Measurements from ENCODE around the gene BCHE. TPM values are rescaled to one million over a fixed set of nuclear protein-coding genes. Genes with fewer than 3 reads are reported as not detected.
A peak's percentile ranks its signal among the peaks of the same experiment; 100 is the strongest.

Gene BCHE
- 107 and 110 TPM in 2 replicates for total RNA-seq (2014; rRNA removed; shearing (Covaris generic))

GRCh38 chr3:165837058-165837525 lies at the start of gene BCHE:
BCHE (minus strand) TSS chr3:165837423; CDS start chr3:165831033, 6,390 bp downstream.
- Histone ChIP-seq H3K9me3 (replicated peaks) (no peaks in the 10 kb centered on the region), H3K4me3 (peak within 1 kb of the TSS; percentile 59), H3K4me1 (peaks cover 11% of the 10 kb centered on the region), H3K27me3 (no peaks in the 10 kb centered on the region), H3K36me3 (no peaks in the 10 kb centered on the region; the same call in 1 of the 2 replicates), H3K27ac (peak within 1 kb of the TSS; percentile 78)
- peak; percentile 81 to 87 for DNase-seq

- Histone ChIP-seq H3K9me3 (replicated peaks) (no peaks in the 10 kb centered on the region), H3K4me1 (no peaks in the 10 kb centered on the region), H3K27ac (no peak overlapping the region), H3K27me3 (no peaks in the 10 kb centered on the region), H3K36me3 (no peaks in the 10 kb centered on the region), H3K4me3 (no peak overlapping the region)
- DNase-seq = no peak
Observed at GRCh38 chr3:165885558-165886270, 48.5 kb upstream of the BCHE start.

GRCh38 chr3:165884518-165884917 lies 47.3 kb upstream of the BCHE start:
- Histone ChIP-seq H3K4me3 (peak overlapping the region; percentile 23; the same call in 1 of the 2 replicates), H3K4me1 (no peaks in the 10 kb centered on the region), H3K9me3 (replicated peaks) (no peaks in the 10 kb centered on the region), H3K27ac (no peak overlapping the region), H3K36me3 (no peaks in the 10 kb centered on the region), H3K27me3 (no peaks in the 10 kb centered on the region)
- DNase-seq = no peak

DNA sequence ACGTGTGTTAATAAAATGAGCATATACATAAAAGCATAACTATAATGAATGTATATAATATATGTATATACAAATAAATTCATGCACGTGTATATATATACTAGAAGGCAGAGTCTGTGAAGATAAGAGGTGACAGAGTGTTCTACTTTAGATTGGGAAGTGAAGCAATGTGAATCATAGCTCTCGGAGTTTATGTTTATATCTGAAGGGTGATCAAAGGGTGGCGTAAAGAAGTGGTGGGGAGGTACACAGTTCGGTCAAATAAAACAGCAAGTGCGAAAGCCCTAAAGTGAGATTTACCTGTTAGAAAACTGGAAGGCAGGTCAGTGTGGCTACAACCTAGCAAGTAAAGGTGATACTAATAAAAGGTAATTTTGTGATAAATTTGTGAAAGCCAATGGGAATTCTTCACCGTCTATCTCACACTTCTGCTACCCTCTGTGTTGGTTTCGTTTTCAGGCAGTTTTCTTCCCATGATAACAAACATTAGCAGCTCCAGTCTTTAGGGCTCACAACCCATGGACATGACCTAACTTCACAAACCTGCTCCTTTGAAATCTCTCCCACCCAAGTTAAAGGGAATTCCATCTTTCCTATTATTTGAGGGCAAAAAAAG lies 46.7 kb upstream of the BCHE start:
- DNase-seq = no peak
- Histone ChIP-seq H3K4me3 (peak overlapping the region; percentile 23), H3K27me3 (no peaks in the 10 kb centered on the region)

GRCh38 chr3:165883117-165883516 lies 45.9 kb upstream of the BCHE start:
- Histone ChIP-seq H3K27ac (no peak overlapping the region), H3K36me3 (no peaks in the 10 kb centered on the region), H3K27me3 (no peaks in the 10 kb centered on the region), H3K4me1 (no peaks in the 10 kb centered on the region), H3K4me3 (no peak overlapping the region), H3K9me3 (replicated peaks) (no peaks in the 10 kb centered on the region)
- DNase-seq = no peak

More for the DNA sequence above, 46.7 kb upstream of the BCHE start:
- Histone ChIP-seq H3K36me3 (no peaks in the 10 kb centered on the region), H3K9me3 (replicated peaks) (no peaks in the 10 kb centered on the region), H3K4me1 (no peaks in the 10 kb centered on the region), H3K27ac (no peak overlapping the region)

- no peaks in the 10 kb centered on the region for H3K4me1 ChIP-seq
- no peaks in the 10 kb centered on the region for H3K36me3 ChIP-seq
- no peak overlapping the region for H3K27ac ChIP-seq
- no peaks in the 10 kb centered on the region for H3K27me3 ChIP-seq
- no peaks in the 10 kb centered on the region for H3K9me3 ChIP-seq (replicated peaks)
- DNase-seq = no peak
- no peak overlapping the region for H3K4me3 ChIP-seq
Observed at GRCh38 chr3:165875644-165876043, 38.4 kb upstream of the BCHE start.

DNA sequence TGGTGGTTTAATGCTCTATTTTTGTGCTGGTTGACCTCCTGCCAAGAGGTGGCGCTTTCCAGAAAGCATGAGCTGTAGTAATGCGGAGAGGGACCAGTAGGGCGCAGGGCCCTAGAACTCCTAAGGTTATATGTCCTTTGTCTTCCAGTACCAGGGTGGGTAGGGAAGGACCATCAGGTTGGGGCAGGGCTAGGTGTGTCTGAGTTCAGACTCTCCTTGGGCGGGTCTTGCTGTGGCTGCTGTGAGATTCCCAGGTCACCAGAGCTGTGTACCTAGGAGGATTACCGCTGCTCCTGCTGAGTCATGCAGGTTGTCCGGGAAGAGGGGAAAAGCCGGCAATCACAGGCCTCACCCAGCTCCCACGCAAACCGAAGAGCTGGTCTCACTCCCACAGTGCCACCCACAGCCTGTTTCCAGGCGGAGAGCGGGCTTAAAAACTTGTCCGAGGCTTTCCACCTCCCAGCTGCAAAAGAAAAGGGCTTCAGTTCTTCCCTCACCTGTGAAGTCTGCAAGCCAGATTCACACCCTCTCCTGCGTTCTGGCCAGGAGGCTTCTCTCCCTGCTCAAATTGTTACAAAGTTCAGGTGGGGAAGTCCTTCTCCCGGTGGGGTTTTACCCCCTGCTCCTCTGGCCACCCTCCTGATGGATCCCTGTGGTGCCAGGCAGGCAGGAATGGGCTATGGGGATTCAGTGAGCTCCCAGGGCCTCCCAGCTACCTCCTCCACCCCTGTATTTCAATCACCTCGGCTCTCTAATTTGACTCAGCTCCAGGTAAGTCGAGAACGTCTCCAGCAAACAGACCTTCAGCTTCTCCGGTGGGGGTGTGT lies 37.7 kb upstream of the BCHE start:
- H3K4me1 ChIP-seq = no peaks in the 10 kb centered on the region
- H3K36me3 ChIP-seq = no peaks in the 10 kb centered on the region
- H3K4me3 ChIP-seq = no peak overlapping the region
- no peaks in the 10 kb centered on the region for H3K27me3 ChIP-seq
- no peak for DNase-seq
- no peak overlapping the region for H3K27ac ChIP-seq
- H3K9me3 ChIP-seq (replicated peaks) = no peaks in the 10 kb centered on the region

DNA sequence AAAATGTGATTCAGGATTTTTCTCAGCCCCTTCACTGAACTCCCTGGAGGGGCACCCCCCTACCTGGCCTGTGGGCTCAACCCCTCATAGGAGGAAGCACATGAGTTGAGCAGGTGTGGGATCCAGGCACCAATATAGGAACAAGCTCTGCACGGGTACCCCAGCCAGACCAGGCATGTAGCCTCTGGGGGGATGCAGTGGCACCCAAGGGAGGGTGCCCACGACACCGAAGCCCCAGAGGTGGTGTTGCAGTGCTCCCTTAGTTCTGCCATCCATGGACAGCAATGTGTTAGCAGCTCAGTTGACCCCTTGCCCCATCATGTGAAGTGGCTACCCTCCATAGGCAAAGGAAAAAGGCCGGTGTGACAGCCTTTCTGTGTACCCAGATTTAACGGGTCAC lies 30.9 kb upstream of the BCHE start:
- DNase-seq = no peak
- Histone ChIP-seq H3K4me3 (no peak overlapping the region), H3K27me3 (no peaks in the 10 kb centered on the region), H3K4me1 (no peaks in the 10 kb centered on the region), H3K27ac (no peak overlapping the region), H3K36me3 (no peaks in the 10 kb centered on the region), H3K9me3 (replicated peaks) (no peaks in the 10 kb centered on the region)

GRCh38 chr3:165859061-165859460 lies 21.8 kb upstream of the BCHE start:
- H3K9me3 ChIP-seq (replicated peaks) = no peaks in the 10 kb centered on the region
- no peak overlapping the region for H3K27ac ChIP-seq
- H3K4me1 ChIP-seq = no peaks in the 10 kb centered on the region
- no peak overlapping the region for H3K4me3 ChIP-seq
- no peaks in the 10 kb centered on the region for H3K27me3 ChIP-seq
- DNase-seq = no peak
- no peaks in the 10 kb centered on the region for H3K36me3 ChIP-seq

- Histone ChIP-seq H3K9me3 (replicated peaks) (no peaks in the 10 kb centered on the region), H3K27ac (no peak overlapping the region), H3K36me3 (no peaks in the 10 kb centered on the region), H3K4me1 (no peaks in the 10 kb centered on the region), H3K4me3 (no peak overlapping the region), H3K27me3 (no peaks in the 10 kb centered on the region)
- DNase-seq = no peak
Observed at GRCh38 chr3:165855581-165855980, 18.4 kb upstream of the BCHE start.

- DNase-seq = peak in 1 of 2 experiments; percentile 45
- Histone ChIP-seq H3K9me3 (replicated peaks) (no peaks in the 10 kb centered on the region), H3K4me1 (no peaks in the 10 kb centered on the region), H3K27ac (no peak overlapping the region), H3K4me3 (no peak overlapping the region), H3K36me3 (no peaks in the 10 kb centered on the region), H3K27me3 (no peaks in the 10 kb centered on the region)
Observed at GRCh38 chr3:165854696-165855095, 17.5 kb upstream of the BCHE start.

GRCh38 chr3:165852711-165853110 lies 15.5 kb upstream of the BCHE start:
- no peaks in the 10 kb centered on the region for H3K4me1 ChIP-seq
- H3K9me3 ChIP-seq (replicated peaks) = no peaks in the 10 kb centered on the region
- no peak overlapping the region for H3K27ac ChIP-seq
- H3K4me3 ChIP-seq = no peak overlapping the region
- no peak for DNase-seq
- no peaks in the 10 kb centered on the region for H3K36me3 ChIP-seq
- H3K27me3 ChIP-seq = no peaks in the 10 kb centered on the region

- no peaks in the 10 kb centered on the region for H3K36me3 ChIP-seq
- H3K4me1 ChIP-seq = no peaks in the 10 kb centered on the region; the same call in 1 of the 2 replicates
- H3K9me3 ChIP-seq (replicated peaks) = no peaks in the 10 kb centered on the region
- no peak for DNase-seq
- H3K27ac ChIP-seq = no peak overlapping the region
- no peak overlapping the region for H3K4me3 ChIP-seq
- no peaks in the 10 kb centered on the region for H3K27me3 ChIP-seq
Observed at GRCh38 chr3:165852191-165852590, 15.0 kb upstream of the BCHE start.

DNA sequence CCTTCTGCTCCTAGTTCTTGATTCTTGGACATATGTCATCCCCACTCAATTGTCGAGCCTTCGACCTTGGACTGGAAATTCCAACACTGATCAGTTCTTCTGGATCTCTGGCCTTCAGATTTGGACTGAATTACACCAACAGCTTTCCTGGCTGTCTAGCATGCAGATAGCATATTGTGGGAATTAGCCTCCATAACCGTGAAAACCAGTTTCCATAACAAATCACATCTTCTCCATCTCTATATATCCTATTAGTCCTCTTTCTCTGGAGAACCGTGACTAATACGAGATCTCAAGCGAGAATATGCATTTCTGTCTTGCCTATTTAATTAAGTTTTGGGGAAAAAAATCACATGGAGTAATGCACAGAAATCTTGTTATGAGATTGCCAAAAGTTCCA lies 8.8 kb upstream of the BCHE start:
- DNase-seq = peak; percentile 24 to 79
- H3K4me3 ChIP-seq = no peak overlapping the region
- no peaks in the 10 kb centered on the region for H3K9me3 ChIP-seq (replicated peaks)
- no peaks in the 10 kb centered on the region for H3K27me3 ChIP-seq
- no peaks in the 10 kb centered on the region for H3K36me3 ChIP-seq
- H3K4me1 ChIP-seq = peaks cover 21% of the 10 kb centered on the region
- peak overlapping the region; percentile 87 for H3K27ac ChIP-seq

Measured in SJCRH30 (cell line).